CD4-positive, alpha-beta T cell treated with Interleukin-12 subunit alpha and Interleukin-12 subunit beta, for 1 hour (primary cell): ENCODE data around the gene TMEM63B.
A peak's percentile ranks its signal among the peaks of the same experiment; 100 is the strongest.
"Not testable (repeated sequence)": the region's sequence is repeated elsewhere in the genome, so short reads cannot be mapped to it uniquely, and the experiment has no call there.

ENCODE experiments used
- DNase-seq: peaks from one replicate; pipeline ENCODE4 v3.0.0-alpha.2; 2020

The TMEM63B gene

DNA sequence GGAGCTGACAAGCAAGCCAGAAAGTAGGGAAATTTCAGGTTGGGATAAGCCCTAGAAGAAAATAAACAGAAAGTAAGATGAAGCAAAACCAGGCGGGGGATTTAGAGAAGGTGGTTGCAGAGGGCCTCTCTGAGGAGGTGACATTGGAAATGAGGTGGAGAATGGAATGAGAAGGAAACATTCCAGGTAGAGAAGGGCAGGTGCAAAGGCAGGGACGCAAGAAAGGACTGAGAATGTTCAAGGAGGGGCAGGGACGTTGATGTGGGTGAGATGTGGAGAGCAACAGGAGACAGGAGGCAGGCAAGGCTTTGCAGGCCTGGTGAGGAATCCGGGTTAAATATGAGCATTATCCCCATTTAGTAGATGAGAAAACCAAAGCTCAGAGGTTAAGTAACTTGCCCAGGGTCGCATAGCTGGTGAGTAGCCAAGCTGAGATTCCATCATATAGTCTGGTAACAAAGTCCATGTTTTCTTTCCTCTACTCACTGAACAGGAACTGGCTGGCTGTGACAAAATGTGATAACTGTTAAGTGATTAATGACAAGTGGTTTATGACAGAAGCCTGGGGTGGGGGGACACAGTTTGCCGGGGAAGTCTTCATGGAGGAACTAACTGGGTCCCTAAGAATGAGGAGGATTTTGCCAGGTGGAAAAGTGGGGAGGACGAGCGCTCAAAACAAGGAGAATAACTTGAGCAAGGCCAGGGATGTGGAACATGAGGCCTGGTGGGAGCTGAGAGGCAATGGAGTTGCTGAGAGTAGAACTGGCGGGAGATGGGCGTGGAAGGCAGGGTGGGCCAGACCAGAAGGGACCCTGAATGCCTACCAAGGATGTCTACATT is 32.7 kb upstream of the TMEM63B start:
- no peak for DNase-seq

DNA sequence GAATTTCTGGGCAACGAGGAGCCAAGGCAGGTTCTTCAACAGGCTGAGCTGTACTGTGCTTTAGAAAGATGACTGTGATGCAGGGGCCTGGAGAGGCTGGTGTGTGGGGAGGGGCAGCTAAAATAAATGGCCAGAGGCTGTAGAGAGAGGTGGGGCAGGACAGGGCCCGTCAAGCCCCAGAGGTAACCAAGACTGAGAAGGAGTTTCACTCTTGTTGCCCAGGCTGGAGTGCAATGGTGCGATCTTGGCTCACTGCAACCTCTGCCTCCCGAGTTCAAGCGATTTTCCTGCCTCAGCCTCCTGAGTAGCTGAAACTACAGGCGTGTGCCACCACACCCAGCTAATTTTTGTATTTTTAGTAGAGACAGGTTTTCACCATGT is 32.1 kb upstream of the TMEM63B start:
- not testable (repeated sequence) for DNase-seq

DNA sequence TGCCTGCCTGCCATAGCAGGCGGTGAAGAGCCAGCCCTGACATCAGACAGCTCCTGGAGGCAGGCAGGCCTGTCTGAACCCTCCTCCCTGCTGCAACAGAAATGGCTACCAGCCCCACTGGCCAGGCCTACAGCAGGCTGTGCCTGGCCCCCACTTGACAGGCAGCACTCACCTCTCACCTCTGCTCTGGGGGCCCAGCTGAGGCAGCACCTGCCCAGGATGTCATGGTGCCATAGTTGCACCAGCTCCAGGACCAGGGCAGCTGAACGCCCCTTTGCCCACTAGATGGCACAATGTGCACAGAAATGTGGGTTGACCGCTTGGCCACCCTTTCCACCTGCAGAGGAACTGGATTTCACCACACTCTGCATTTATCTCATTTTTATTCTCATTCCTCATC is 30.7 kb upstream of the TMEM63B start:
- peak; percentile 81 for DNase-seq

DNA sequence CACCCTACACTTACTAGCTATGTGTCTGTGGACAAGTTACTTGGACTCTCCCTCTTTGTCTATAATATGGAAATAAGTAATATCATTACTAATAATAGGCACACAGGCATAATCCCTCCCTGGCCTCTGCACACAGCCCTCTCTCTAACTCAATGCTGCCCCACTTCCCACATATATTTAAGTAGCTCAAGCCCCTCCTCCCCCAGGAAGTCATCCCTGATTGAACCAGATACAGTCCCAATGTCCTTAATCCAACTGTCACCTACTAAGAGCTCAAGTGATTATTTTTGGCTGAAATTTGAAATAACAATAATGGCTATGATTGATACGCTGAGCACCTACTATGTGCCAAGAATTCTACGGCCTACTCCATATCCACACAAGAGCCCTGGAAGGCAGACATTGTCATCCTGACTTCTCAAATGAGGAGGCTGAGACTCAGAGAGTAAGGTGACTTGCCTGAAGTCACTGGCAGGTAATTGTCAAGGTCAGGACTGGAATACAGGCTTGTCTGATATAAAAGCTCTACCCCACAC is 29.5 kb upstream of the TMEM63B start:
- DNase-seq = no peak

DNA sequence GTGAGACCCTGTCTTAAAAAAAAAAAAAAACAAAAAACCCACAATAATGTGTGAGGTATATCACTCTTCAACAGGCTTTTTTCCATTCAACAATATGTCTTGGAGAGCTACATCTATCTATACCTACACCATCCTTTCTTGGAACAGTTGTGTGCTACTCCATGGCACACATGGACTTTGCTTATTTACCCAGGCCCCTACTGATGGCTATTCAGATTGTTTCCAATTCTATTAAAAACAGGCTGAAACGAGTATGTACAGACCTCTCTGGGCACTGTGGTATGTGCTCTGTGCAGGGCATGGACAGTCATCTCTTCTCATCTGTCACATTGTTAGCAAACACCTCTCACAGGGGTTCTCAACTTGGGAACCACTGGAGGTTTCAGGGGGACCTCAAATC is 28.2 kb upstream of the TMEM63B start:
- no peak for DNase-seq

DNA sequence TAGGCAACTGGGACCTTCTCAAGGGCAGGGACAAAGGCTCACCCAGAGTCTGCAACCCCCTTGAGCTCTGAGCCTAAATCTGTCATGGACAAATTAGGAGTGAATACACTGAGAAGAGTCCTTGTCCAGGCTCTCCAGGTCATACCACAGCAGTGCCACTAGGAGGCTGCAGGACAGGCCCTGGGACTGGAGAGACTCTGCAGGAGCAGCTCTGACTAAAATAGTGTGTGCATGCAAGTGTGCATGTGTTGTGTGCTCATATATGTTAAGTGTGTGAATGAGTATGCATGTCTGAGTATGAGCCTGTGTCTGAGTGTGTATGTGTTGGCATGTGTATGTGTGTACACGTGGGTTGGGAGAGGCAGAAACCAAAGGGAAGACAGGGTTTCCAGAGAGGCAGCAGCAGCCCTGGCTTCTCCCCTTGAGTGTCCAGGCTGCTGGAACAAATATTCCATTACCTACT is 27.2 kb upstream of the TMEM63B start:
- no peak for DNase-seq

DNA sequence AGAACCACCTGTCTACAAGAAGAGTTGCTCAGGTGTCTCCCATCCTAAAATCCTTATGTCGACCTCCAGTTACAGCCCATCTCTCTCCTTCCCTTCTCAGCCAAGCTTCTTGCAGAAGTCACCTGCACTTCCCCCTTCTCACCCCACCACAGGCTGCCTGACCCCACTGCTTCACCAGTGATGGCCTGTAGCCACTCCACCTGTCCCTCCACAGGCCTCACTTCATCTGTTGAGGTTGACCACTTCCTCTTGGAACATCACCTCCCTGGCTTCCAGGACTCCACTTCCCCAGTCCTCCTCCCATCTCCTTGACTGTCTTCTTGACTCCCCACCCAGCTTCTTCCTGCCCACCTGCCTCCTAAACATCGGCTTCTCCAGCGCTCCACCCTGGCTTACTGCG is 25.5 kb upstream of the TMEM63B start:
- no peak for DNase-seq

DNA sequence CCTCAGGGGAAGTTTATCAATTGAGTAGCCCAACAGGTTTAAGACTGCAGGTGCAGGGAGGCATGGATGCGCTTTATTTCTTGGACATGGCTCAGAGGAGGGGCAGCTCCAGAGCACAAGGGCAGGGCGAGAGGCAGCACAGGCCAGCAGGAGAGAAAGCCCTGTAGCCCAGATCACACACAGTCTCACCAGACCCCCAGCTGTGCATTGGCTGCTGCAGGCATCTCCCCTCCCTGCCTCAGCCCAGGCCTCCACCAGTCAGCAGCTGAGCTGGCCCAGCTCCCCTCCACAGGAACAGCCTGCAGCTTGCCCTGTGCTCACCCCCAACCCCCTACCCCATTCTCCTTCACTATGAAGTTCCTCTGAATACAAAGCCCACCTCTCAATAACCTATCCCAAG is 24.8 kb upstream of the TMEM63B start:
- DNase-seq = no peak

DNA sequence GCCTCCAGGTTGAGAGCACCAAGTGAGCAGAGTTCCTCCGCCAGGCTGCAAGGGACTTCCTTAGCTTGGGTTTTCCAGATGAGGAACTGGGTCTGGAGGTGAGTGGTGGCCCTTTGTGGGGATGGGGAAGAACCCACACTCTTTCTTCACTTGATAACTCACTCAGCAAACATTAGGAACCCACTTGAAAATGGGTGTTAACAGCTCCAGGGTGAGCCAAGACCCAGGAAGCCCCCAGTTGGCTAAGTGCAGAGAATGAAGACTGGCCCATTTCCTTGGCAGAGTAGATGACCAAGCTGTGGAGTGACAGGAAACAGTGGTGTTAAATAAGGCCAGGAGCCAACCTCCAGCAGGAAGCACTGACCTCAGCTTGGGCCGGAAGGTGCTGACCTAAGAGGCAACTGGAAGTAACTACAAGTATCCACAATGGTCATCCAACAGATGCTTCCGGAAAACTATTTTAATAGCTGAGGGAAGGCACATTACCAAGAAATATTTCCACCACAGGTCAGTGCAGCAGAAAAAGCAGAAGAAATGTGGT is 22.8 kb upstream of the TMEM63B start:
- DNase-seq = no peak

DNA sequence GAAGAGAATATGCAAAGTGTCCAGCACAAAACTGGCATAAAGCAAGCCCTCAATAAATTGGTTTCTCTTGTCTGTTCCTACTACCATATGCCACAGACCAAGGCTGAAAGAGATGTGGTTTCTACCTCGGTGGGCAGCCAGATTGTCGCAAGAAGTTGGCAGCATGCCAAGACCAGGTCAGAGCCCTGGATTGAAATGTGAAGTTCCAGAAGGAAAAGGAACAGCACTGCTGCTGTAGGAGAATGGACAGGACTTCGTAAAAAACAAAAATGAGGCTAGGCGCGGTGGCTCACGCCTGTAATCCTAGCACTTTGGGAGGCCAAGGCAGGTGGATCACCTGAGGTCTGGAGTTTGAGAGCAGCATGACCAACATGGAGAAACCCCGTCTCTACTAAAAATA is 22.2 kb upstream of the TMEM63B start:
- DNase-seq = no peak

DNA sequence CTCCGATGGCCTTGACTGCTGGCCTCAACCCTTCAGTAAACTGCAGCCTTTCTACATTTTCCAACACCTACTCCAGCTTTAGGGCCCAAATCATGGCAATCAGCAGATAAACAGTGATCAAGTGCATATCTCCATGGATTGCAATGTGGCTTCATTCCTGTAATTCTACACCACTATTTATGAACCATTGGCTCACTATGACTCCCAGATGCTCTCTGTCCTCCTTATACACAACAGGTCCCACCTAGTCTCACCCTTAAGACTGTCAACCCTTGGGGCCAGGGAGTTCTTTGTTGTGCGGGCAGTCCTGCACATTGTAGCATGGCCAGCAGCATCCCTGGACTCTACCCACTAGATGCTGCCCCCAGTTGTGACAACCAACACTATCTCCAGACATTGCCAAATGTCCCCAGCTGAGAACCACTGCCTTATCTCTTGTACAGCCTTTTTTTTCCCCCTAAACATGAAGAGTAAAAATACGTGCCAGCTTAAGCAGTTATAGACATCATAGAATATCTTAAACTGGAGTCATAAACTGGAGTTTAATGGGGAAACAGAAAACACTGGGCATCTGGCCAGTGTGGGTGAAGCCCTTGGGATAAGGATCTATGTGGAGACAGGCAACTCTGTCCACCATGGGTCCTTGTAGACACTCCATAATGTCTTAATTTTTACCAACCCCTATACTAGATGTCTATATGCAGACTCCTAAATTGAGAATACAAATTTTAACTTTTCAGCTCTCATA is 21.2 kb upstream of the TMEM63B start:
- DNase-seq = no peak

DNA sequence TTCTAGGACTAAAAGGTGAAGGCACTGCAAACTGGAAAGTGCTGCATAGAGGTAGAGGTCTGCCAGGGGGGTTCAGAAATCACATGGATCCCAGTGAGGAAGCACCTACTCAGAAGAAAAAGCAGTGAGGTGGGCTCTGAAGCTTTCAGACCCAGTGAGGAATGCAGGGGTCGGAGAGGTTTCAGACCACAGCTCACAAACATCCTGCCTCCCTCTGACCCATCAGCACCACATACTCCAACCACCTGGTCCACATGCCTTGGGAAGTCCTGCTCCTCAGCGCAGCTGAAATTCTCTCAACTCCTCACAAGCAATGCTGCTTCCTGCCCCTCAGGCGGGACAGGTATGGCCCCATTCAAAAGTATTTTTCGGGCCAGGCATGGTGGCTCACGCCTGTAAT is 20.3 kb upstream of the TMEM63B start:
- no peak for DNase-seq

DNA sequence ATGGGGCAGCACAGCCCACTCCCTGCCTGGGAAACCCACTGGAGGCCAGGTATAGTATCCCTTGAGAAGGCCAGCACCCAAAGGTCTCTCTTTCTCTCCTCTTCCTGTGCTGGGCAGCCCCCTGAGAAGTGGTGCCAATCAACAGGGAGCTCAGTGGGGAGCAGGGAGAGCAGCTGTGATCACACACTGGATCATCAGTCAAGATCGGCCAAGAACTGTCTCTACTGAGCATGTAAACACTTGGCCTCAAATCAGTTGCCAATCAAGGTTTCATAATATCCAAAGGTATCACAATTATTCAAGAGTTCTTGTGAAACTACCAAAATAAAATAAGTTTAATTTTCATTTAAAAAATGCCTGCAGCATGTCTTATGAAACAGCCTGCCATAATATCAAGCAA is 18.9 kb upstream of the TMEM63B start:
- no peak for DNase-seq

DNA sequence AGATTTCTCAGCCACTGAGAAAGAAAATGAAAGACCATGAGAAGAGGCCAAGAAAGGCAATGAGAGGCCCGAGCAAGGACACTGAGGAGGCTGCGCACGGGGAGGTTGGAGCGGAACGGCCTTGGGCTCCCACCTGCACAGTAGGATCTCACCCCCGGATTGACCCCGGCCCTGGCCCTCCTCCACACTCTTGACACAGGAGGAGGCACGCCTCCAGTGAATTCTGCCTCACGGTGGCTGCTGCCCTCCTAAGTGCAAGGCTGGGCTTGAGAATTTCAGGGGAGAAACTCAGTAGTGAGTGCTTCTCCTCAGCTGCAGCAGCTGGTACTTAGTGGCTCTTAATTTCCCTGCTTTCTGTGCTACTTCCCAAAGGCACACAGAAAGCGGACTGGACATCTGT is 18.1 kb upstream of the TMEM63B start:
- no peak for DNase-seq

DNA sequence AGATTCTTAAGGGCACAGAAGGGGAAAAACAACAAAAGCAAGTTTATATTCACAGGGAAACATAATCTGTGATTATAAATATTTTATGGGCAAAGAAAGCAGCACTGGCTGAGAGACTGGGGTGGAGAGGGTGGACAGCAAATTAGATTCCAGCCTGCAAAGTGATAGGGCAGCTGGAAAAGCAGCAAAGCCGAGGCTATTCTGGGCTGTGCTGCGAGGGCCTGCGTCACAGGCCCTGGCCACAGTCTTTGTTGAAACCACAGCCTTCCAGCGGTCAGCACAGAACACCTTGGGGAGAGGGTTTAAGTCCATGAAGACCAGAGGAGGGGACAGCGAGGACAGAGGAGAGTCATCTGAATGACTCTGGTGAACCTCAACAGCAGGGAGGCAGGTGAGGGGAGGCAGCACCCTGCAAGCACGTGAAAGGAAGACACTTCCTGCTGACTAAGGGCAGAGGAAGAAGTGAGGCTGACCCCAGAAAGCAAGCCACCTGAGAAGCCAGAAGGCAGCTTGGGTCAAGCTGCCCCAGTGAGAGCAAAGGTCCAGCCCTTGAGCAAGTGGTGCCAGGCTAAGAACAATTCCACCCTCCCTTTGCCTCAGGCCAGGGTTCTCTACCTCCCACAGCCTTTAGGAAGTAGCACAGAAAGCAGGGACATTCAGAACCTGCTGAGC is 17.2 kb upstream of the TMEM63B start:
- no peak for DNase-seq

DNA sequence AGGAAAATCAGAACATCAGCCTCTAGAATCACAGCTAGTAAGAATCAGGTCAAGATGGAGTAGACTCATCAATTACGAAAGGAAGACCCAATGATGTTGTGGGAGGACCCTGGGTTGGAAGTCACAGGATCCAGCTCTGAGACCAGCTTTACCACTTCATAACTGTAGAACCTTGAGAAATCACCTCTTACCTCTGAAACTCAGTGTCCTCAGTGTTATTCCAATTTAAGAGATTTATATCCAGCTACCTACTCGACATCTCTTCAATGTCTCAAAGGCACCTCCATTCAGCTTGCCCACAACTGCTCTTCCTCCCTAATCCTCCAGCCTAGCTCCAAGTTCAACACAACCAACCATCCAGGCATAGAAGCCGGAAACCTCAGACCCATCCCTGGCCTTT is 16.4 kb upstream of the TMEM63B start:
- DNase-seq = no peak

DNA sequence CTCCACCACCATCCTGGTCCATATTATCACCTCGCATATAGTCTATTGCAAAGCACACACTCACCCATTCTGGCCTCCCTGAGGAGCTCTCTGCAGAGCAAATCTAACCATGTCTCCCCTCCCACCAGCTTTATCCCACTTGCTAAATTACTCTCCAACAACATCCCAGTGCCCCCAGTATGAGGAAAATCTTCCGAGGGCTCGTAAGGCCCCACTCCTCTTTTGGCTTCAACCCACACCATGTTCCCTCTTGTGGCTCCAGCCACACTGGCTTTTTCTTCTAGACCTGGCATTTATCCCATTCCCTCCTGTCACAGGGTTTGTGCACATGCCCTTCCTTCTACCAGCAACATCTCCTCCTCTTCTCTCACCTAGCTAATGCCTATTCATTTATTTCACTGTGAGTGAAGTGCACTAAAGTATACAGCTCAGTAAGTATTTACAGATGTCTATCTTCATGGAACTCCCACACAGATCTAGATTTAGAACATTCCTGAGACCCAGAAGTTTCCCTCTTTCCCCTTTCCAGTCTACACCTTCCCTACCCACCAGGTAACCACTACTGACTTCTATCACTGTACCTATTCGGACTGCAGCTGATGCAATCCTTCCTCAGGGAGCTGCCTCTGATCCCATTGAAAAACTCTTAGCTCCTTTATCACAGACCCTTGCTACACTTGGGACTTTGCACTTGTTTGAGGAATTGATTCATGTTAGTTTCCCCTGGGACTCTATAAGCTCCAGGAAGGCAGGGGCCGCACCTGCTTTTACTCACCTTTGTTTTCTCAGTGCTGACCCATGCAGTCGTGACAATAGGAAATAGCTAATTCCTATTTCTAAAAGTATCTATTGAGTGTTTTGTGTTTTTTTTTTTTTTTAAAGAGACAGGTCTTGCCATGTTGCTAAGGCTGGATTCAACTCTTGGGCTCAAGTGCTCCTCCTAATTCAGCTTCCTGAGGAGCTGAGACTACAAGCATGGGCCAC is 15.6 kb upstream of the TMEM63B start:
- no peak for DNase-seq

DNA sequence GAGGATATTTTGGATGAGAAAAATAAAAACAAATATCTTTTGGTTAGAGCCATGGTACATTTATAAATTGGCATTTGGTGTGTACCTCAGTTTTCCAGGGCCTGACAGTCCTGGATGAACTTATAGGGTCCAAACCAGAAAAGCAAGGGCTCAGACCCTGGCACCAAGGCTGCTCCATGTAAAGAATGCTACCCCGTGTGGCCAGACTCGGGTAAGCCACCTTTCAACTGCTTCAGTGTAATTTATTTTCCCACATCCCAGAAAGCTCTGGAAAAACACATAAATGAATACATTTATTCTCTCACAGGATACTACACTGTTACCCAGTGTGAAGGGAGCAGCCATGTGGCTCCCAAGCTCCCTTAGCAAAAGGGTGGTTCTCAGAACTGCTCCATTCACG is 13.9 kb upstream of the TMEM63B start:
- no peak for DNase-seq

DNA sequence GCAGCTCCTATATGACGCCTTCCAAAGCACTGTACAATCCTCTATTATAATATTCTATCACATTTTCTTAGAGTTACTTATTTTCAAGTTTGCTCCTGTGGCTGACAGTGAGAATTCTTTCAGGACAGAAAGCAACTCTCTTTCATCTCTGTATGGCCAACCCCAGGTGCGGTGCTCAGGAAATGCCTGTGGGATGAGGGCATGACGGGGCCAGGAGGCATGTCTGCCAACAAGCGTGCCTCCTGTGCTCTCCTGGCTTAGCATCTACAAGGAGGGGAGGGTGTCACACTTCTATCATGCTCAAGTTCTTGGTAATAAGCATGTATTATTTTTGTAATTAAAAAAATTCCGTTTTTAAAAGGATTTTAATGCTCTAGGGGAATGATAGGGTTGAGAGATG is 11.5 kb upstream of the TMEM63B start:
- DNase-seq = no peak

DNA sequence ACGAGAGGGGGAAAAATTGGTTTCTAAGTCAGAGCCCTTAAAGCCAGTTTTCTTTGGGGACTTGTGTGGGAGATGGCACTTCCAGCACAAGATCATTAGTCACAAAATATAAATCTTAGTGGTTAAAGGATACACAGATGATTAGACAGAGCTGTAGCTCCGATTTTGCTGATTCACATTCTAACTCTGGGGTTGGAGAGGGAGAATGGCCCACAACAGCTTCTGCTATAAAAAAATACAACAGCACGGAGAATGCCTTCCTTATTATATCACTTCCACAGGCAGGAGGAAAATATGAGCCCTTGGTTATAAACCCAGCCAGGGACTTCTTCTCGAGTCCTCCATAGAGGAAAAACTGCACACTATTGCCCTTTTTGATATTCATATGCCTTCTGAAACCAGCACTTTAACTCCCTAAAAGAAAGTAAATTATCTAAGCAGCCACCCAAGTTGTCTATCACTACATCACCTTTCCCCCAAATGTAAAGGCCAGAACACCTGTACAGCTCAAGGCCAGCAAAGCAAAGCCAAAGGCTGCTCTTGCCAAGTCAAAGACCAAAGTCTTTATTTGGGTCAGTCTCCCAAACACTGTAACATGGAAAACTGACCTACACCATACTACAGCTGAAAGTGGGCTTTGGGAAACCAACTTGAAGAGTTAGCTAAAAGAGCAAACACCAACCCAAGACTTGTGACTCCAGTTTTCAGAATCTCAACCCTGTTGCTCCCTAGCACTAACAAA is 10.5 kb upstream of the TMEM63B start:
- no peak for DNase-seq

DNA sequence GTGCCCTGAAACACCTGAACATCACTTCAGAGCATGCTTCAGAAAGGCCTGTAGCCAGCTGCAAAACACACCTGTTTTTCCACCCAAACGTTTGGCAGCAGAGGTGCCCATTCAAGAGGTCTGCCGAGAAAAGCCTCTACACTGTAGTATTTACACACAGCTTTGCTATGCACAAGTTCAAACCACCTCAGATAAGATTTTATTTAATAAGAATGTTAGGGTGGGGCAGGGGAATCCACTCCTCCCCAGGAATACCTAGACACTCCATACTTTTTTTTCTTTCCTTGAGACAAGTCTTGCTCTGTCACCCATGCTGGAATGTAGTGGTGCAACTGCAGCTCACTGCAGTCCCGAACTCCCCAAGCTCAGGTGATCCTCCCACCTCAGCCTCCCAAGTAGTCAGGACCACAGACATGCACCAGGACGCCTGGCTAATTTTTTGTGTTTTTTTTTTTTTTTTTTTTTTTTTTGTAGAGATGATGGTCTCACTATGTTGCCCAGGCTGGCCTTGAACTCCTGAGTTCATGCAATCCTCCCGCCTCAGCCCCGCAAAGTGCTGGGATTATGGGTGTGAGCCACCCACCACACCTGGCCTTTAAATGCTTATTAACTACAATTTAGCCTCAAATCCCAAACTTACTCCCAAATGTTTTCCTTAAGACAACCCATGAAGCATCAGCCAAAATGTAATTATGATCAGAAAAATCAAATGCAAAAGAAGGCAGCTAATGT is 9.8 kb upstream of the TMEM63B start:
- DNase-seq = no peak
